Omental fat pad (tissue), 4 donors: ENCODE measurements around the gene TYW3. TPM values are rescaled to one million over a fixed set of nuclear protein-coding genes. Genes with fewer than 3 reads are reported as not detected.

Source experiments
- ATAC-seq: fragments of 150-250 bp; one replicate; pipeline ENCODE4 v1.9.1; 2016; ENCODE audit warnings: mild to moderate bottlenecking, moderate library complexity; ENCODE audit not compliant: low FRiP score
- DNase-seq: peaks from one replicate; pipeline ENCODE4 v3.0.0-alpha.2; 2019; ENCODE audit warnings: low spot score
- total RNA-seq, 4 donors: library from RNA; depleted of rRNA; stranded (reverse); fragments of >200 nt; gene quantifications; one replicate each; pipeline ENCODE4 v1.1.0, GENCODE V29; 2016
- TF ChIP-seq, protein P1 (sequence below), 3 donors: fragments of 450-650 bp; IDR thresholded peaks; one replicate each; pipeline ENCODE4 v1.5.1; 2016 to 2017; ENCODE audit warnings: antibody characterized with exemption in 3 of 3, mild to moderate bottlenecking in 3 of 3, moderate library complexity in 2 of 3

Gene TYW3, protein sequence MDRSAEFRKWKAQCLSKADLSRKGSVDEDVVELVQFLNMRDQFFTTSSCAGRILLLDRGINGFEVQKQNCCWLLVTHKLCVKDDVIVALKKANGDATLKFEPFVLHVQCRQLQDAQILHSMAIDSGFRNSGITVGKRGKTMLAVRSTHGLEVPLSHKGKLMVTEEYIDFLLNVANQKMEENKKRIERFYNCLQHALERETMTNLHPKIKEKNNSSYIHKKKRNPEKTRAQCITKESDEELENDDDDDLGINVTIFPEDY
- total RNA-seq, result 10 to 100 TPM; 11.2 to 19.7 (median 13.6) TPM

- ATAC-seq (peak; percentile 96), DNase-seq (peak; percentile 83)
- TF ChIP-seq, protein P1, sequence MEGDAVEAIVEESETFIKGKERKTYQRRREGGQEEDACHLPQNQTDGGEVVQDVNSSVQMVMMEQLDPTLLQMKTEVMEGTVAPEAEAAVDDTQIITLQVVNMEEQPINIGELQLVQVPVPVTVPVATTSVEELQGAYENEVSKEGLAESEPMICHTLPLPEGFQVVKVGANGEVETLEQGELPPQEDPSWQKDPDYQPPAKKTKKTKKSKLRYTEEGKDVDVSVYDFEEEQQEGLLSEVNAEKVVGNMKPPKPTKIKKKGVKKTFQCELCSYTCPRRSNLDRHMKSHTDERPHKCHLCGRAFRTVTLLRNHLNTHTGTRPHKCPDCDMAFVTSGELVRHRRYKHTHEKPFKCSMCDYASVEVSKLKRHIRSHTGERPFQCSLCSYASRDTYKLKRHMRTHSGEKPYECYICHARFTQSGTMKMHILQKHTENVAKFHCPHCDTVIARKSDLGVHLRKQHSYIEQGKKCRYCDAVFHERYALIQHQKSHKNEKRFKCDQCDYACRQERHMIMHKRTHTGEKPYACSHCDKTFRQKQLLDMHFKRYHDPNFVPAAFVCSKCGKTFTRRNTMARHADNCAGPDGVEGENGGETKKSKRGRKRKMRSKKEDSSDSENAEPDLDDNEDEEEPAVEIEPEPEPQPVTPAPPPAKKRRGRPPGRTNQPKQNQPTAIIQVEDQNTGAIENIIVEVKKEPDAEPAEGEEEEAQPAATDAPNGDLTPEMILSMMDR (IDR thresholded peaks at IDR 0.05), result no peak
Observed at GRCh38 chr1:74732960-74733603, at the start of gene TYW3, which contains the start of gene CRYZ. TSS of gene TYW3 (plus strand) at chr1:74733152. CDS start at chr1:74733245, 93 bp downstream. TSS of gene CRYZ (minus strand) at chr1:74733050. CDS start at chr1:74724821, 8,229 bp downstream.

DNA sequence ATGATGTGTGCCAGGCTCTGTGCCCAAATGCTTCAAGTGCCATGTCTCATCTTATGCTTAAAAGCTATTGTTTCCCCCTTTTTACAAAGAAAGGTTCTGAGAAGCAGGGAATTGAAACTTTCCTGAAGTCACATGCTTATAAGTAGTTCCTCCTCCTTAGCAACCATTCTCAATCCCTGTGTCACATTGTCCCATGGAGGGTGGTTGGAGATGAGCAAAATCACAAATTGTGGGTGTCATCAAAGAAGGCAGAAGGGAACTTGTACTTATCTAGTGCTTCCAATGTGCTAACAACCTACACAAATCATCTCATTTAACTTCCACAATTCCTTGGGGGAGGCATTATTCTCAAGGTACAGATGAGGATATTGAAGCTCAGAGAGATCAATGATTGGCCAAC is 49.3 kb upstream of the TYW3 start:
- DNase-seq (no peak), ATAC-seq (no peak)
- TF ChIP-seq, protein P1 (IDR thresholded peaks at IDR 0.05), result no peak

DNA sequence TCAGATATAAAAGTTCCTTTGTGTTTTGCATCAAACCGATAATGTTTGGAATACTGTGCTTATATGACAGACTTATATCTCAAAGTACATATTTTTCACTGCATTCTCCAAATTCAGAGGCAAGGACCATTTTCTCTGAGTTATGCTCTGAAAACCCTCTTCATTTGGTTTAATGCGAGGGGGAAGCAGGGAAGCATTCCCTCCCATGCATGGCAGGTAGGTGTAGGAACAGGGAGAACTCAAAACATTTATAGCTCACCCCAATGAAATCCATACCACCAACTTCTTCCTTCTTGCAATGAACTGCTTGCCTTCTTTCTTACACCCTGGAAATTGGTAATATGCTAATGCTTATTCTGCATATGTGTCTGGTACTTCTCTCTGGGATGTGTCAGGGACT is 48.7 kb upstream of the TYW3 start:
- TF ChIP-seq, protein P1 (IDR thresholded peaks at IDR 0.05), result no peak
- ATAC-seq, result no peak
- no peak for DNase-seq

GRCh38 chr1:74686928-74687327 is 46.0 kb upstream of the TYW3 start:
- DNase-seq (no peak), ATAC-seq (no peak)
- TF ChIP-seq, protein P1 (IDR thresholded peaks at IDR 0.05), result no peak

- DNase-seq (no peak), ATAC-seq (no peak)
- TF ChIP-seq, protein P1 (IDR thresholded peaks at IDR 0.05), result no peak
Observed at GRCh38 chr1:74689621-74690363, 43.2 kb upstream of the TYW3 start.

- no peak for ATAC-seq
Observed at GRCh38 chr1:74690364-74690696, 42.6 kb upstream of the TYW3 start.

More at GRCh38 chr1:74690364-74690696, 42.6 kb upstream of the TYW3 start:
- TF ChIP-seq, protein P1 (IDR thresholded peaks at IDR 0.05), result no peak
- DNase-seq, result no peak
